ENCODE data around the gene ERBB4.
"Not testable (repeated sequence)": the region's sequence is repeated elsewhere in the genome, so short reads cannot be mapped to it uniquely, and the experiment has no call there.

The ERBB4 gene

DNA sequence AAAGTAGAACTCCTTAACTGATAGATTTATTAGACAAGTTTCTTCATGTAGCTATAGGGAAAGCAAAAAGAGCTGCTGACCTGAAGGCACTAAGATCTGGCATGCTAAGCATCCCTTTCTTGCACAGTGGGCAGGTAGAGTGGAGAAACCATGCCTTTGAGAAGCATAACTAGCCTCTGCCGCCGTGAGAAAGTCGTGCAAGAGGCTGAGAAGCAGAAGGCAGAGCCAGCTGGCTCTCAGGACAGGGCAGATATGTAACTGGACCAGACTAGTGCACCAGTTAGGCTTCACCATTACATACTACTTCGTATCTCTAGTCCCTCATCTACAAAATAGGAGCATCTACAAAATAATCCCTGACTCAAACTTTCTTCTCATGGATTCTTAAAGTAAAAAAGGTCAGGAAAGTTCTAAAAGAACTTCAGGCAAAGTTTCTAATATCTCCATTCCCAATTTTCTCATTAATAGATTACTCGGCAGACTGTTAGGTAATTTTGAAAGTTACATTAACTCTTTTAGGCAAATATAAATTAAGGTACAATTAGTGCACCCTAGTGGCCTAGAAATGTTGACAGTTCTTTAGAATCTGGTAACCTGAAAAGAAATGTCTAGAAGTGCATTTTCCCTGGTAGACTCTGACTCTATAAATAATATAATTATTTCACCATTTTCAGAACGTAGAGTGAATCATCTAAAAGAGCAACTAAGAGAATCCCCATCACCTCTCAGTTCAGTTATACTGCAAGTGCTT, 10.3 kb downstream of the ERBB4 start:
- DNase-seq (ENCODE audit: low read depth in 2 of 2) = no peak

DNA sequence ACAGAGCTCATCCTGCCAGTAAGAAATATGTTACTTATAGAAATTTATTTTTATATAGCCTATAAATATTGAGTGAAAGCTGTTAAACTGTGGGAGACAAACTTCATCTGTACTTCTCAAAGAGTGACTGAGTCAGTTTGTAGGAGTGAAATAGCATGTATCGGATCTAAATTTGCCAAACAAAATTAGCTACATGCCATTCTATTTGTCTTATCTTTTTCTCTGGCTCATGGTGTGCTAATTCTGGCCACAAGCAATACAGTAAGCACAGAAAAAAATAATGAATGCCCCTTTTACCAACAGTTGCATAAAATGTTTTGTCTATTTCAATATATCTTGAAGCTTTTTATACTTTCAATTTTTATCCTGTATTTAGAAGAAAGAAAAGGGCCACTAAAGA, 12.5 kb downstream of the ERBB4 start:
- DNase-seq (ENCODE audit: low read depth in 2 of 2) = no peak

DNA sequence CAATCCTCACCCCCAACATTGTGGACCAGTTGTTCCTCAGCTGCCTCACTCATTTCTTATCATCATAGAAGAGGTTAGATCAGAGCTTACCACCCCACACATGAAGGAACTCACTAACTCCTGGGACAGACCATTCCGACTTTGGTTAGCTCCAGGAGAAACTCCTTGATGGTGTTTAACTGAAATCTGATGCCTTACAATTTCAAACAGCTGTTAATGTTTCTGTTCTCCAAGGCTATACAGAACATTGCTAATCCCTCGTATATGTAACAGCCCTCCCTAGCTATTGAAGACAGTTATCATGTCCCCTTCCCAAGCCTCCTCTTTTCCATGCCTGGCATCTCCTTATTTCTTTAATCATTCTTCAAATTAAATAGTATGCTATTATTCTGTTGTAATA, 14.8 kb downstream of the ERBB4 start:
- DNase-seq (ENCODE audit: low read depth in 2 of 2) = no peak

DNA sequence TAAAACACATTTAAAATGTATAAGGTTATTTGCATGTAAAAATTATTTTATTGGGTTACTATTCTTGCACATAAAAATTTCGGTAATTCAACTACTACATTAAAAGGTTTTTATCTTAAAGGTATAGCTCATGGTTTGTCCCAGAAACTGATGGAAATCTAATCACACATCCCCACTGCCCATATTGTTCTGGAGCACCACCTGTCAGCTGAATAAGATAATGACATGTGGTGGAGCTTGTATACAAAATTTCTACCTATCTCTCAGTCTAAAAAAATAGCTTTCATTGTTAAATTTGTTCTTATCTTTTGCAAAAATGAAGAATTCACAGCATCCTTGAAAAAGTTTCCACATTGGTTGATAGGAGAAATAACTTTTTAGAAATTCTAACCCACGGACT, 18.3 kb downstream of the ERBB4 start:
- no peak for DNase-seq (ENCODE audit: low read depth in 2 of 2)

DNA sequence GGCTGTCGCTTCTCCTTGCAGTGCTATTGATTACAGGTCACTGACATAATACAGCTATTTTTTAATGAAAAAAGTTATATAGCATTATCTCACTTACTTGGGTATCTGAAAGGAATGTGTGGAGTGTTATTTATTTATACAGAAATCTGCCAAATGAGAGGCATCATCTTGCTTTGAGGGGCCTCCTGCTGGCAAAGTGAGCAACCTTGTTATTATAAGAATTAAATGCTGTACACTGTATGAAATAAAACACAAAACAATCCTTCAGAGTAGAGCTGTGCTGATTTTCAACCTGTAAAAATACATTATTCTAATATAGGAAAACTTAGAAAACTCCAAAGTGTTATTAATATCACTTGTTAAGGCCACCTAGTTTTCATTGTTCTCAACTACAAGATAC, 20.9 kb downstream of the ERBB4 start:
- DNase-seq (ENCODE audit: low read depth in 2 of 2) = no peak

DNA sequence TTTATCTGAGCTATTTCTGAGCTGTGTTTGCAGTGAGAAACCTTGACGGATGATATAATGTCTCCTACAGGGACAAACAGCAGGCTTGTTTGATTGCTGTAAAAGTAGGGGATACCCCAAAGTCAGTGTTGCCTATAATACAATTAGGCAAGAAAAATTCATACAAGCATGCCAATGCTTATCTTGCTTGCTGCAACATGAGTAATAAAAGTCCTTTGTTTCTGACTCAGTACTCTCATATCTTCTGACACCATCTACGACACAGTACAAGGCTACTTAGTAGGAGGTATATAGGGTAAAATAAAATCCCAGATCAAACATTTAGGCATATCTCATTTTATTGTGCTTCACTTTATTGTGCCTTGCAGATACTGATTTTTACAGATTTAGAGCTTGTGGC, 33.0 kb downstream of the ERBB4 start:
- no peak for DNase-seq (ENCODE audit: low read depth in 2 of 2)

DNA sequence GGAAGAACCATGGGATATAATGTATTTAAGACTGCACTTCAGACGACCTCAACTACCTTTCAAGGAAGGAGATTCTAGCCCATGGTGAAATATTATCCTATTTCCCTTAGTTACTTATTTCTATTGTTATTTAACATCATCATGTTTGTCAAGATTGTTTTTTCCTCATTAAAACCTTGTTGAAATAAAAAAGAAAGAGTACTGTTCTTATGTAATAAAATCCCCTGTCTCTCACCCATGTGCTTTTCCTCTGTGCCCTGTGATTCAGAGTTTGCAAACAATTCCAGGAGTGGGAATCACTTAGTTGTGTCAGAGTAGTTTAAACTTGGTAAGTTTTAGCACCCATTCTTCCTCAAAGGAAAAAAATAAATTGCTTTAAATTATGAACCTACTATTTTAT, 43.6 kb downstream of the ERBB4 start:
- DNase-seq (ENCODE audit: low read depth in 2 of 2) = no peak

DNA sequence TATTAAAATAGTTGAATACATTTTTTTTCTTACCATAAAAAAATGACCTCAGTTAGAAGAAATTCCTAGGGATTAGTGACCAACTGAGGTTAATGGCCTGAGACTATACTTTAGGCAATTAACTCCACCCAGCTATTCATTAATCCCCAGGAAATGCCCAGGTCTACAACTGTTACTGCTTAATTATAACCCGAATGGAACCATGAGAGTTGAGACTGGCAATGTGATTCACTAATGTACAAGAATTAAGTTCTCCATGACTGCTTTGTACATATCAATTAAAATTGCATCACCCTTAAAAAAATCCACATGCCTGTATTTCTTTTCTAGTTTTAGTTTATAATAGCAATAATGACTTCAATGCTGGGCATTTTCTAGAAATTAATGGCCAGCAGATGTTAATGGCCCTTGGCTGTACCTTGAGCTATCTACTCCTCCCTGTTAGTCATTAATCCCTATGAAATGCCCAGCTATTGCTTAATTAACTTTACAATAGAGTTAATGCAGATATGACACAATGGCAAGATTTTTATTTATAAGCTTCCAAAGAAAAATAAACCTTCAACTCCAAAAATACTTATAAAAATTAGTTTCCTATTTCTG, 44.1 kb downstream of the ERBB4 start:
- DNase-seq (ENCODE audit: low read depth in 2 of 2) = no peak

DNA sequence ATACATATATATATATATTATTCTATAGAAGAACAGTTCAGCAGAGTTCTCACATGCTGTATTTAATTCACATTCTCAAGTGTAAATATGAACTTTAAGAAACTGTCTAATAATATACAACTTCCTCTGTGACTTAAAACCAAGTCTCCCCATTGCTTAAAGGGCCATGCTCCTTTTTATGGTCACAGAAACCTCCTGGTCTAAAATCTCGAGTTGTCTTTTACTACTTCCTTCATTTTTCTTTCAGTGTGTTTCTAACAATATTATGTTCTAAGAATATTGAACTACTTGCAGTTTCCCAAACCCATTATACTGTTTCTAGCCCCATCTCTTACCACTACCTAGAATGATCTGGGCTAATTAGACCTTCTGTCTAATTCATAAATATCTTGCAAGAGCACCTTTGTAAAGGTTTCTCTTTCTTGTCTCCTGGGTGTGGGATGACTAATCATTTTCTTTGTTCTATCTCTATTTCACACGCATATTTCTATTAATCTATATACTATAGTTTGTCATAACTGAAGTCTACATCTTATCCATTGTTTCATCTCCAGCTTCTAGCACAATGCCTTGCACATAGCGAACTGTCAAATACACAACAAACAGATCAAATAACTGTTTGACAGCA, 48.8 kb downstream of the ERBB4 start:
- no peak for DNase-seq (ENCODE audit: low read depth in 2 of 2)

DNA sequence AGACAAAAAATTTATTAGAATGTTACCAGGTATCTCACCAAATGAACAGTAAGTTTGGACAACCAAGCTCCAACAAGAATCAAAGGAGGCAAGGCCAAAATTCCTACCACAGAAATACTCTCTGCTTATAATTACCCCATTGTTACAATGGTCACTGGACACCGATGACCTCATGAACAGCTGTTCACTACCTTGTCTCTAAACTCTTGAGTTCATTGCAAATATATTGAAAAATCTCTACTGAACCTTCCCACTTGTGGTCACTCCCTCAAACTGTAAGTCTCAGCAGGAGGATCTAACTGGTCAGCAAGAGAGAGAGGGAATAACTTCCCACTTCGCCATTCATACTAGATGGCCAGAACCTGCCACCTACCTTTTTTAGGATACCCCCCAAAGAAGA, 50.0 kb downstream of the ERBB4 start:
- DNase-seq (ENCODE audit: low read depth in 2 of 2) = no peak

DNA sequence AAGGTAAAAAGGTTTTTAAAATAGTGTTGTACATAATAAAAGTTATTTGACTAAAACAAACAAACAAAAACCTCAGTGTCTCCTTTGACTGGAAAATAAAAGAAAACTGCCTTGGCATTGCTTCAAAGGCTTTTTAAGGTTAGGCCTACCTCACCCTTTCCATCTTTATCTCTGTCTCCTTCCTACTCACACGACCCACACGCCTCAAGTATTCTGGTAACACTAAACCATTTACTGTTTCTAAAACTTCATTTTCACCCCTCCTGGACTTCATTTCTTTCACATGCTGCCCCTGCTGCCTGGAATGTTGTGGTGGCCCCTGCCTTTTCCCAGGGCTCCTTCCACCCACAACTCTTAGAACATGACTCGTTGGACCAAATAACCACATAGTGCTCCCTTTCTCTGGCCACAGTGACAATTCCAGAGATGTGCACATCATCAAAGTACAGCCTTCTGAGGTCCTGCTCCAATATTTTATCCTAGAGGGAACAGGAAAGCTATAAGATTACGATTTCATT, 54.0 kb downstream of the ERBB4 start:
- no peak for DNase-seq (ENCODE audit: low read depth in 2 of 2)

DNA sequence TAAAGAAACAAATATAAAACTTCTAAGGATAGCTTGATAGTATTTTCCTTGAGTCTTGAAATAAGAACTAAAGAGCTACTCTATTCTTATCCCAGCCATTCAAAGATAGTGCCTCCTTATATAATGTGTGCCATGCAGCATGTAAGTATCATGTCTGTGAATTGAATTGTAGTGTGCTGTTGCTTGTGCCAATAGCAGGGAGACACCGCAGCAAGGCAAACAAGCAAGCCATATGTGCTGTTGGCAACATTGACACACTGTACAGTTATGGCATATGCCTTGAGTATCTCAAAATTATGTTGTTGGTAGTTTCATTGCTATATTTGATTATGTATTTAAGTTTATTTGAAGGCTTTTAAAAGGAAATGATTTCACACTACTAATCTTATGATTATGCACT, 58.2 kb downstream of the ERBB4 start:
- DNase-seq (ENCODE audit: low read depth in 2 of 2) = no peak

DNA sequence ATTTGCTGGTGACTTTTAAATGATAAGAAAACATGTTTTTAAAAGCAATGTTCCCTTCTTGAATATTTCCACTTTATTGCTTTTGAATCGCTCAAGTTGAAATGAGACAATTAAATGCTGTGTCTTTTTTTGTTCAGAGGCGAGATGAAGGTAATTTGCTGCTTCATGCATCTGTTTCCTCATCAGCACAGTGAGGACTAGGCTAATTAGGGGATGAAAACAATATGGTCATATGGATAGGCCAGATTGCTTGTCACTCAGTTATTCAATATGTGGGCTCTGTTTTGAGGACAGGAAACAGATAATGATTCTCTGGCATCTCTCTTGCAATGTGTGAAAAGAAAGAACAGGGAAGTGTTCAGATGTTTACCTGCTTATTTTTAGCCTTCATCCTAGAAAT, 61.0 kb downstream of the ERBB4 start:
- no peak for DNase-seq (ENCODE audit: low read depth in 2 of 2)

DNA sequence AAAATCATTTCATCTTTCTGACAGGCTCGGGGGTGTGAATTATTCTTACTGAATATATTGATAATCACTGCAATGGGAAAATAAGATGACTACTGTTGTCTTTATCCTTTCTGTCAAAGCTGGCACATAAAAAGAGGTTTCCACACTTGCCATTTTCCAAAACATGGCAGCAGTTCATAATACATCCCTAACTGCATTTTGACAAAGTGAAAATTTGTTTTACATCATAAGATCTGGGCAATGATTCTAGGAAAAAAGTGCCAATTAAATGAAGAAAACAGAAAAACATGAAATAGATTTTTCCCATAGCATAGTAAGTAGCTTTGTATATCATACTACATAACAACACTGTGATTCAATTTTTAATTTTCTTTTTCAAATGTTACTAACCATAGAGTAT, 65.4 kb downstream of the ERBB4 start:
- no peak for DNase-seq (ENCODE audit: low read depth in 2 of 2)

DNA sequence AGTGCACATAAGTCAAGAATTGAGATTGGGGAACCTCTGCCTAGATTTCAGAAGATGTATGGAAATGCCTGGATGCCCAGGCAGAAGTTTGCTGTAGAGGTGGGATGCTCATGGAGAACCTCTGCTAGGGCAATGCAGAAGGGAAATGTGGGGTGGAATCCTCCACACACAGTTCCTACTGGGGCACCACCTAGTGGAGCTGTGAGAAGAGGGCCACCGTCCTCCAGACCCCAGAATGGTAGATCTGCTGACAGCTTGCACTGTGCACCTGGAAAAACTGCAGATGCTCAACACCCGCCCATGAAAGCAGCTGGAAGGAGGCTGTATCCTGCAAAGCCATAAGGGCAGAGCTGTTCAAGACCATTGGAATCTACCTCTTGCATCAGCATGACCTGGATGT, 71.1 kb downstream of the ERBB4 start:
- not testable (repeated sequence) for DNase-seq (ENCODE audit: low read depth in 2 of 2)

DNA sequence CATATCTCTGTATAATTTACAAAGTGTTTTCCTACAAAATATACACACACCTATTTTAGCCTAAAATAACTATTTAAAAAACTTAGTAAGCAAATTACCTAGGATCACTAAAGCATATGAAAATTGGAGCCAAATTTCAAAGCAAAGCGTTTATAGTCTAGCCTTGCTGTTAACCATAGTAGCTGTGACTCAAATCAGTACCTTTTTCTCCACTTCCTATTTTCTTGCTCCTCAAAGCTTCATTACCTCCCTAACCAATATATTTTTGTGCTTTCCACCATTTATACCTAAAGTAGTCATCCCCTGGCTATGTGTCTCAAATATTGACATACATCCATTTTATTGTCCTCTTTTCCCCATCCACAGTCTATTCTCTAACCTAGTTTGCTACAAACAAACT, 73.1 kb downstream of the ERBB4 start:
- no peak for DNase-seq (ENCODE audit: low read depth in 2 of 2)

DNA sequence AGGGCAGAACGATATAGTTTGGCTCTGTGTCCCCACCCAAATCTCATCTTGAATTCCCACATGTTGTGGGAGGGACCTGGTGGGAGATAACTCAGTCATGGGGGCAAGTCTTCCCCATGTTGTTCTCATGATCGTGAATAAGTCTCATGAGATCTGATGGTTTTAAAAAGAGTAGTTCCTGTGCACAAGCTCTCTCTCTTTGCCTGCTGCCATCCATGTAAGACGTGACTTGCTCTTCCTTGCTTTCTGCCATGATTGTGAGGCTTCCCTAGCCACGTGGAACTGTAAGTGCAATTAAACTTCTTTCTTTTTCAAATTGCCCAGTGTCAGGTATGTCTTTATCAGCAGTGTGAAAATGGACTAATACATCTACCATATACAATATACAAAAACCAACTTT, 76.9 kb downstream of the ERBB4 start:
- not testable (repeated sequence) for DNase-seq (ENCODE audit: low read depth in 2 of 2)

DNA sequence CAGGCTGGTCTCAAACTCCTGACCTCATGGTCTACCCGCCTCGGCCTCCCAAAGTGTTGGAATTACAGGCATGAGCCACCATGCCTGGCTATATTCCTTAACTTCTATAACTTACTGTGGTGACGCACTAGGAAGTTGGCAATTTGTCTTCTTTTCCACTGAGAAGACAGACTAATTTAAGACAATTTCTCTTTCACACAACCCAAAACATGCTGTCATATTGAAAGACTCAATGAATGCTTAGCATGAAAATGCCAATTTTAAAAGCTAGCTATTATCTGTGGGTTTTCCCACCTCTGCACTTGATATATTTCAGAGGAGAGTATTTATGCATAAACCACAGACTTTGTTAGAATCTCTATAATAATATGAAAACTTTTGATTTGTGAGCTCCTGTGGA, 84.5 kb downstream of the ERBB4 start:
- no peak for DNase-seq (ENCODE audit: low read depth in 2 of 2)

DNA sequence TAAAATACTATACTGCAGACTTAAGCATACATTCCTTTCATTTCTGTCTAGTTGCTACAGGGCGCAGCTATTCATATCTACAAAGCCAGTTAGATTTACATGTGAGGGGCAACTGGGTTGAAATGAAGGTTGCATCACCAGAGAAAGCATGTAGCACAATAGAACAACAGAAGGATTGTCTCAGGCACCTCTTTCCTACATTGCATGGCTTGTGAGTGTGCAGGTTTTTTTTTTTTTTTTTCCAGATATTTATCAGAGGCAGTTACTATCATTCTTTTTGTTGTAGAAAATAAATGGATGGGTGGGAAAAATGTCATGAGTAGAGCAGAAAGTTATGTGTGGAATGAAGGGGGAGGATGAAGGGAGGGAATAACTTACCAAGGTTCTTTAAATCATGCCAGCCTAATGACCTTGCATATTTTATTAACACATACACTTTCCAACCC, 86.8 kb downstream of the ERBB4 start:
- DNase-seq (ENCODE audit: low read depth in 2 of 2) = no peak

DNA sequence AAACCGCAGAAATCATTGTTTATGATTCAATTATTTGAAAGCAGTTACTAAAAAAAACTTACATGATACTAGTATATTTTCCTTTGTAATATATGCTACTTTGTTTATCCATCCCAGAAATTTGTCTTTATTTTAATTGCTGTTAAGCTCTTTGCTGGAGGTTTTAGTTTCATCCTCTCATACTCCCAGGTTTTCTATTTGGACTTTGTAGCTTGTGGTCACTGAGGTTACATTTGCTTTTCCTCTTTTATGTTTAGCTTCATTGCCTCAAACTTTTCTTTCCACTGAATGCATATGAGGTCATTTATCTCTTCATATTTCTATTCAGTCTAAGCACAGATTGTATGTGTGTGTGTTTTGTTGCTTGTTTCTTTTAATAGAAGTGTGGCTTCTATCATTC, 89.9 kb downstream of the ERBB4 start:
- DNase-seq (ENCODE audit: low read depth in 2 of 2) = no peak

DNA sequence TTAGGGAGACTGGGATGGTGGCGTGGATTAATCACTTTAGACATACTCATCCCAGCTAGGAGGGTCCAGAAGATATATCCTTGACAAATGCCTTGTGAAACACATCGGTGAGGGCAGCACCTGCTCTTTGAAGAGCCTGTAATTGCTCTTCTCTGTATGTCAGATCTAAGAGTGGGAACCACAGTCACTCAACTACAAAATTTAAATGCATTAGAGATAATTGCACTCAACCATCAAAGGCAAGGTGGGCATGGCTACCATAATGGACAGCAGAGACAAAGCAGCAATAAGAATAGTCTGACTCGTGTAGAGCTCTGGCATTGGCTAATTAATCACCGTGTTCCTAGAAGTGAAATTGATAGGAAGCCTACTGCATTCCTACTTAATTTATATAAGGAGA, 96.8 kb downstream of the ERBB4 start:
- DNase-seq (ENCODE audit: low read depth in 2 of 2) = no peak

DNA sequence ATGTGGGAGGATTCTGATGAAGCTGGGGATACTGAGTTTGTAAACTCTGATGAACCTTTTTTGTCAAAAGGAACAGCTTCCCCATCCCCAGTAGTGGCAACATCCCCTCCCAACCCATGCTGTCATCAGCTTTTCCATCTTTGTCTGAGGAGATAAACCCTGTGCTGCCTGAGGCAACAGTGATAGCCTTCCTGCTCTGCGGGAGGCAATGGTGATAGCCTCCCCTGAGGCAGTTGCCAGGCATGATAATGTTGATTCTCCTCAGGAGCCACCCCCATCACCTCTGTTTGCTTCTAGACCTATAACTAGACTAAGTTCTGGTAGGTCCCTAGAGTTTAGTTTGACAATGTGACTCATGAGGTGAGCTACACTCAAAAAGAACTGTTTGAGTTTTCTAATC, 97.5 kb downstream of the ERBB4 start:
- DNase-seq (ENCODE audit: low read depth in 2 of 2) = no peak
